Measurements from ENCODE around the gene PRKCE.

DNA sequence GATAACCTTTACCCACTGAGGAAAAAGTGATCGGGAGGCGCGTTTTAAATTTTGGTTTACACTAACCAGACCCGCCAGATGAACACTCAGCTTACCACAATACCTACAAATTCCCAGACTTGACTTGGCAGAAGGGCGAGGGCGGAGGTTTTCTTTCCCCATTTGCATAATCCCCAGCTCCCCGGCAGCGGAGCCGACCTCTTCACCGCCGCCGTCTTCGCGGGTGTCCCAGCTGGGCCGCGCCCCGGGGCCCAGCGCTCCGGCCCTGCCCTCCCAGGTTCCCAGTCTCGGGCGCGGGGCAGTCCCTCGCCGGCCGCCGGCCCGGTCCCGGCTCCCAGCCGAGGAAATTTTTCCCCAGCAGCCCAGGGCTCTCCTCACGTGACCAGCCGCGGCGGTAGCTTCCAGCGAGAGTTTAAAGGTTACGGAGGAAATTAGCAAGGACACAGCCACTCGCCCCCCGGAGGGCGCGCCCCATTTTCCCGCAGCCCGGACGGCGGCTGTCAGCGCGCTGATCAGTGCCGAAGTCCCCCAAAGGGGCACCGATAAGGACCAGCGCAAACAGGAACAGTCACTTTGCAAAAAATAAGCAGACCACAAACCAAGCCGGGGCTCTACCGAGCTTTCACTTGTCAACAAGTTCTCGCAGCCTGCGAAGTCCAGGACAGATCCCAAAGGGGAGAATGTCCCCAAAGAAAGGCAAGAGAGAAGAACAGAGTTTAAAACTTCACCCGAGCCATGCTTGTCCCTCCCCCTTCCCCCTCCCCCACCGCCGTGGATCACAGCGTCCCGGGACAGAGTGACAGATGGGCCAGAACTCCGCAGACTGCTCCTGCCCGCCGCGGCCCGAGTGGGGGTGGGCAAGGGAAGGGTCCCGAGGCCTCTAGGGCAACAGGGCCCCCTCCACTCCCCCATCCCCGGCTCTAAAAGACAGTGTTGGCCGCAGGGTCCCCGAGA is 1.3 kb upstream of the PRKCE start:
- no peak for TF ChIP-seq CTCF (IDR thresholded peaks at IDR 0.05)
- peak; percentile 60 to 65 for TF ChIP-seq POLR2A (IDR thresholded peaks at IDR 0.05)
